ENCODE measurements around the gene GRIN1. TPM values are rescaled to one million over a fixed set of nuclear protein-coding genes. Genes with fewer than 3 reads are reported as not detected.

The GRIN1 gene
- total and polyA plus RNA-seq, 2 of the 13 experiments (the other 11 are each of a cell fraction or from before 2014, with no cell fraction given), result 0.13 TPM; not detected in 1

DNA sequence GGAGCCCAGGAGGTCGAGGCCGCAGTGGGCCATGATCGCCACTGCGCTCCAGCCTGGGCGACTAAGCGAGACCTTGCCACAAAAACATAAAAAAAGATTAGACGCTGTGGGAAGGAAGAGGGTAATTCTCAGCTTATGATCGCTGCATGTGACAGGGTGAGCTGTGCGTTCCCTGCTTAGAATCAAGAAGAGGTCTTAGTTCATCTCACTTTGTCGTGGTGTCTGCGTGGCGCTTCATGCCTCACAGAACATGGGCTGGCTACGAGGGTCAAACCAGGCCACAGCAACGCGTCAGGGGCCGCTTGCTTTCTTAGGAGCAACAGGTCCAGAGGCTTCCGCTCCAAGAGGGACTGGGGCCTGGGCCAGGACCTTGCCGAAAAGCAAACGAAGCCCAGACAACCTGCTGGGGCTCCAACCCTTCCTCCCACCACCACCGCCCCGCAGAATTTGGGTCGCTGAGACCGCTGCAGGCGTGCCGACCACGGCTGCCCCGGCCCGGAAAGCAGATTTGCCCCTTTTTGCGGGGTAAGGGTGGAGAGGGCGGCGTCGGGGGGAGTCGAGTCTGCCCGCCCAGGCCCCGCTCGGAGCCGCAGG is 10.0 kb upstream of the GRIN1 start:
- peak overlapping the region; percentile 80 for H3K9ac ChIP-seq (ENCODE audit: insufficient read depth, low read depth, low read length)
- under 1% methylated on average over 16 of the region's 37 CpGs for WGBS (ENCODE audit: low lambda C conversion rate)
- no TSS peak for BruUV-seq (replicated peaks)
- H3K79me2 ChIP-seq (ENCODE audit: insufficient read depth, low read length), result peaks cover 19% of the 10 kb centered on the region
- H3K9me3 ChIP-seq (ENCODE audit: low read length), result no peaks in the 10 kb centered on the region
- peak overlapping the region; percentile 82 for H3K27ac ChIP-seq (ENCODE audit: extremely low read length, insufficient read depth, low read length)
- H3K27me3 ChIP-seq (ENCODE audit: control insufficient read depth in 1 of 2, insufficient read depth in 2 of 2, low read length in 2 of 2), result no peaks in the 10 kb centered on the region
- peaks cover 5% of the 10 kb centered on the region; the same call in 1 of the 2 replicates for H4K20me1 ChIP-seq (ENCODE audit: insufficient read depth, low read length)
- peak; percentile 40 for ATAC-seq
- FAIRE-seq, result peak; percentile 39
- peak overlapping the region; percentile 75 to 90 (median 85) for H3K4me3 ChIP-seq (replicated peaks in 1 of 3; ENCODE audit: insufficient read depth in 1 of 3, low read depth in 2 of 3, low read length in 3 of 3)
- H3K4me2 ChIP-seq (ENCODE audit: low read depth, low read length), result peak overlapping the region; percentile 98
- no peak overlapping the region for H2AFZ ChIP-seq (ENCODE audit: low read length)
- intact Hi-C loops (cut with micrococcal nuclease; ENCODE audit: unreplicated experiment) (no loop called here), in situ Hi-C loops (cut with HindIII; ENCODE audit: extremely low pct_ligation_motif_present, low pct_unique_long_range_greater_than_20kb) (no loop called here)
- no peak for DNase-seq (ENCODE audit: low spot score)
- POLR2A ChIA-PET, result interaction anchor here (0.8 to 2.4 kb wide), 20 partner anchors 8 to 243 kb away, joined by 3 to 34 read pairs (median 6); partner anchors contain the start of genes ANAPC2, GRIN1, MAN1B1 and RNF208
- peaks cover 24% of the 10 kb centered on the region for H3K4me1 ChIP-seq (ENCODE audit: insufficient read depth, low read length)
- H3K36me3 ChIP-seq (replicated peaks in 1 of 2; ENCODE audit: control insufficient read depth in 1 of 2, insufficient read depth in 2 of 2, low read length in 2 of 2), result no peaks in the 10 kb centered on the region
- CTCF ChIA-PET (ENCODE audit: low intra/inter-chr PET ratio, low total read pairs), result no interaction called here
- TF ChIP-seq, protein P1, sequence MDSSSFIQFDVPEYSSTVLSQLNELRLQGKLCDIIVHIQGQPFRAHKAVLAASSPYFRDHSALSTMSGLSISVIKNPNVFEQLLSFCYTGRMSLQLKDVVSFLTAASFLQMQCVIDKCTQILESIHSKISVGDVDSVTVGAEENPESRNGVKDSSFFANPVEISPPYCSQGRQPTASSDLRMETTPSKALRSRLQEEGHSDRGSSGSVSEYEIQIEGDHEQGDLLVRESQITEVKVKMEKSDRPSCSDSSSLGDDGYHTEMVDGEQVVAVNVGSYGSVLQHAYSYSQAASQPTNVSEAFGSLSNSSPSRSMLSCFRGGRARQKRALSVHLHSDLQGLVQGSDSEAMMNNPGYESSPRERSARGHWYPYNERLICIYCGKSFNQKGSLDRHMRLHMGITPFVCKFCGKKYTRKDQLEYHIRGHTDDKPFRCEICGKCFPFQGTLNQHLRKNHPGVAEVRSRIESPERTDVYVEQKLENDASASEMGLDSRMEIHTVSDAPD (CRISPR knock-in tag; IDR thresholded peaks at IDR 0.05), result no peak
- TF ChIP-seq, protein P2, sequence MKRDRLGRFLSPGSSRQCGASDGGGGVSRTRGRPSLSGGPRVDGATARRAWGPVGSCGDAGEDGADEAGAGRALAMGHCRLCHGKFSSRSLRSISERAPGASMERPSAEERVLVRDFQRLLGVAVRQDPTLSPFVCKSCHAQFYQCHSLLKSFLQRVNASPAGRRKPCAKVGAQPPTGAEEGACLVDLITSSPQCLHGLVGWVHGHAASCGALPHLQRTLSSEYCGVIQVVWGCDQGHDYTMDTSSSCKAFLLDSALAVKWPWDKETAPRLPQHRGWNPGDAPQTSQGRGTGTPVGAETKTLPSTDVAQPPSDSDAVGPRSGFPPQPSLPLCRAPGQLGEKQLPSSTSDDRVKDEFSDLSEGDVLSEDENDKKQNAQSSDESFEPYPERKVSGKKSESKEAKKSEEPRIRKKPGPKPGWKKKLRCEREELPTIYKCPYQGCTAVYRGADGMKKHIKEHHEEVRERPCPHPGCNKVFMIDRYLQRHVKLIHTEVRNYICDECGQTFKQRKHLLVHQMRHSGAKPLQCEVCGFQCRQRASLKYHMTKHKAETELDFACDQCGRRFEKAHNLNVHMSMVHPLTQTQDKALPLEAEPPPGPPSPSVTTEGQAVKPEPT (CRISPR knock-in tag; IDR thresholded peaks at IDR 0.05; ENCODE audit: low read depth), result 0 out of 2 replicates have a peak, but pooled peaks have one; percentile 15
- TF ChIP-seq, protein P3, sequence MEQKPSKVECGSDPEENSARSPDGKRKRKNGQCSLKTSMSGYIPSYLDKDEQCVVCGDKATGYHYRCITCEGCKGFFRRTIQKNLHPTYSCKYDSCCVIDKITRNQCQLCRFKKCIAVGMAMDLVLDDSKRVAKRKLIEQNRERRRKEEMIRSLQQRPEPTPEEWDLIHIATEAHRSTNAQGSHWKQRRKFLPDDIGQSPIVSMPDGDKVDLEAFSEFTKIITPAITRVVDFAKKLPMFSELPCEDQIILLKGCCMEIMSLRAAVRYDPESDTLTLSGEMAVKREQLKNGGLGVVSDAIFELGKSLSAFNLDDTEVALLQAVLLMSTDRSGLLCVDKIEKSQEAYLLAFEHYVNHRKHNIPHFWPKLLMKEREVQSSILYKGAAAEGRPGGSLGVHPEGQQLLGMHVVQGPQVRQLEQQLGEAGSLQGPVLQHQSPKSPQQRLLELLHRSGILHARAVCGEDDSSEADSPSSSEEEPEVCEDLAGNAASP (CRISPR knock-in tag; IDR thresholded peaks at IDR 0.05; ENCODE audit: borderline replicate concordance), result peak; percentile 93; the same call in 1 of the 2 replicates
- TF ChIP-seq ZNF160 (CRISPR knock-in tag; IDR thresholded peaks at IDR 0.05) (no peak), FOXA3 (CRISPR knock-in tag; IDR thresholded peaks at IDR 0.05) (no peak), TBL1XR1 (IDR thresholded peaks at IDR 0.05; ENCODE audit: borderline replicate concordance, low read length, partially characterized antibody) (no peak), ZNF225 (CRISPR knock-in tag; IDR thresholded peaks at IDR 0.05) (no peak)
- TF ChIP-seq, protein P4, sequence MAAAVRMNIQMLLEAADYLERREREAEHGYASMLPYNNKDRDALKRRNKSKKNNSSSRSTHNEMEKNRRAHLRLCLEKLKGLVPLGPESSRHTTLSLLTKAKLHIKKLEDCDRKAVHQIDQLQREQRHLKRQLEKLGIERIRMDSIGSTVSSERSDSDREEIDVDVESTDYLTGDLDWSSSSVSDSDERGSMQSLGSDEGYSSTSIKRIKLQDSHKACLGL (CRISPR knock-in tag; IDR thresholded peaks at IDR 0.05), result no peak
- TF ChIP-seq, protein P5, sequence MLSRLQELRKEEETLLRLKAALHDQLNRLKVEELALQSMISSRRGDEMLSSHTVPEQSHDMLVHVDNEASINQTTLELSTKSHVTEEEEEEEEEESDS (CRISPR knock-in tag; IDR thresholded peaks at IDR 0.05; ENCODE audit: borderline replicate concordance), result no peak
- TF ChIP-seq, protein P6, sequence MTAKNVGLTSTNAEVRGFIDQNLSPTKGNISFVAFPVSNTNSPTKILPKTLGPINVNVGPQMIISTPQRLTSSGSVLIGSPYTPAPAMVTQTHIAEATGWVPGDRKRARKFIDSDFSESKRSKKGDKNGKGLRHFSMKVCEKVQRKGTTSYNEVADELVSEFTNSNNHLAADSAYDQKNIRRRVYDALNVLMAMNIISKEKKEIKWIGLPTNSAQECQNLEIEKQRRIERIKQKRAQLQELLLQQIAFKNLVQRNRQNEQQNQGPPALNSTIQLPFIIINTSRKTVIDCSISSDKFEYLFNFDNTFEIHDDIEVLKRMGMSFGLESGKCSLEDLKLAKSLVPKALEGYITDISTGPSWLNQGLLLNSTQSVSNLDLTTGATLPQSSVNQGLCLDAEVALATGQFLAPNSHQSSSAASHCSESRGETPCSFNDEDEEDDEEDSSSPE (CRISPR knock-in tag; IDR thresholded peaks at IDR 0.05), result peak; percentile 19; the same call in 1 of the 2 replicates
- TF ChIP-seq, protein P7, sequence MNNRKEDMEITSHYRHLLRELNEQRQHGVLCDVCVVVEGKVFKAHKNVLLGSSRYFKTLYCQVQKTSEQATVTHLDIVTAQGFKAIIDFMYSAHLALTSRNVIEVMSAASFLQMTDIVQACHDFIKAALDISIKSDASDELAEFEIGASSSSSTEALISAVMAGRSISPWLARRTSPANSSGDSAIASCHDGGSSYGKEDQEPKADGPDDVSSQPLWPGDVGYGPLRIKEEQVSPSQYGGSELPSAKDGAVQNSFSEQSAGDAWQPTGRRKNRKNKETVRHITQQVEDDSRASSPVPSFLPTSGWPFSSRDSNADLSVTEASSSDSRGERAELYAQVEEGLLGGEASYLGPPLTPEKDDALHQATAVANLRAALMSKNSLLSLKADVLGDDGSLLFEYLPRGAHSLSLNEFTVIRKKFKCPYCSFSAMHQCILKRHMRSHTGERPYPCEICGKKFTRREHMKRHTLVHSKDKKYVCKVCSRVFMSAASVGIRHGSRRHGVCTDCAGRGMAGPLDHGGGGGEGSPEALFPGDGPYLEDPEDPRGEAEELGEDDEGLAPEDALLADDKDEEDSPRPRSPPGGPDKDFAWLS (CRISPR knock-in tag; IDR thresholded peaks at IDR 0.05; ENCODE audit: borderline replicate concordance), result no peak
- TF ChIP-seq, protein P8, sequence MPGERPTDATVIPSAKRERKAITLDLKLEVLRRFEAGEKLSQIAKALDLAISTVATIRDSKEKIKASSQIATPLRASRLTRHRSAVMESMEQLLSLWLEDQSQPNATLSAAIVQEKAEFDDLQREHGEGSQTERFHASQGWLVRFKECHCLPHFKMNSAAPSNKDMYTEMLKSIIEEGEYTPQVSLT (CRISPR knock-in tag; IDR thresholded peaks at IDR 0.05; ENCODE audit: borderline replicate concordance, low read depth), result no peak

All from HepG2 (cell line).